Measurements from ENCODE around the gene S1PR4. TPM values are rescaled to one million over a fixed set of nuclear protein-coding genes. Genes with fewer than 3 reads are reported as not detected.

Gene S1PR4, protein sequence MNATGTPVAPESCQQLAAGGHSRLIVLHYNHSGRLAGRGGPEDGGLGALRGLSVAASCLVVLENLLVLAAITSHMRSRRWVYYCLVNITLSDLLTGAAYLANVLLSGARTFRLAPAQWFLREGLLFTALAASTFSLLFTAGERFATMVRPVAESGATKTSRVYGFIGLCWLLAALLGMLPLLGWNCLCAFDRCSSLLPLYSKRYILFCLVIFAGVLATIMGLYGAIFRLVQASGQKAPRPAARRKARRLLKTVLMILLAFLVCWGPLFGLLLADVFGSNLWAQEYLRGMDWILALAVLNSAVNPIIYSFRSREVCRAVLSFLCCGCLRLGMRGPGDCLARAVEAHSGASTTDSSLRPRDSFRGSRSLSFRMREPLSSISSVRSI
- total RNA-seq: not detected in 2 replicates

DNA sequence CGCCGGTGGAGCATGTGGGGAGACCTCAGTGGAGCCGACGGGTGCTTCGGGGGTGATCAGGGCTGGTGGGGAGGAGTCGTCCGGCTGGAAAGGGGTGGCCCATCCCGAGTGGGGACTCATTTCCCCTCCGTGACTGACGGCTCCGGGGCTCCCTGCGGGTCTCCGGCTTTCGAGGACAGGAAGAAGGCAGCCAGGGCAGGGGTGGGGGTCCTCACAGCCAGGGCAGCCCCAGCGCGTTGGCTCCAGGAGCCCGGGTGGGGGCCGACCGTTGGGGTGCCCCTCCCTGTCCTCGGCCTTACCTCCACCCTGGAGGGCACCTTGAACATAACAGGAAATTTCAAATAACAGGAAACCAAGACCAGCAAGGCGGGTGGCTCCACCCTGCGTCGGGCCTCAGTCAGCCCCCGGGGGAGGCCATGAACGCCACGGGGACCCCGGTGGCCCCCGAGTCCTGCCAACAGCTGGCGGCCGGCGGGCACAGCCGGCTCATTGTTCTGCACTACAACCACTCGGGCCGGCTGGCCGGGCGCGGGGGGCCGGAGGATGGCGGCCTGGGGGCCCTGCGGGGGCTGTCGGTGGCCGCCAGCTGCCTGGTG lies at the start of gene S1PR4:
Gene S1PR4 (plus strand): TSS at position 393 of the 596 bp plus-strand sequence. CDS start 24 bp downstream, at position 417.
- no peak for TF ChIP-seq CTCF (conservative IDR thresholded peaks at IDR 0.05; ENCODE audit: low read depth, low read length)
- H3K4me3 ChIP-seq (ENCODE audit: low read depth, low read length): no peak within 1 kb of the TSS
- DNase-seq (ENCODE audit: low read depth): no peak

DNA sequence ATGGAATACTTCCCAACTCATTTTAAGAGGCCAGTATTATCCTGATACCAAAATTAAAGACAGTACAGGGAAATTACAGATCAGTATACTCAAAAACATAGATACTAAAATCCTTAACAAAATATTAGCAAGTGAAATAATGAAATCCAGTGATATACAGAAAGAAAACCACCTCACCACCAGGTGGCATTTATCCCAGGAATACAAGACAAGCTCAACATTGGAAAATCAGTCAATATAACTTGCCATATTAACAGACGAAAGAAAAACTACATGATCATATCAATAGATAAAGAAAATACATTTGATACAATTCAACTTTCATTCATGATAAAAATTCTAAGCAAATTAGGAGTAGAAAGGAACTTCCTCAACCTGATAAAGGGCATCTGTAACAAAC lies 49.5 kb upstream of the S1PR4 start:
- TF ChIP-seq CTCF (conservative IDR thresholded peaks at IDR 0.05; ENCODE audit: low read depth, low read length): peak; percentile 64
- no peak for DNase-seq (ENCODE audit: low read depth)
- no peak overlapping the region for H3K4me3 ChIP-seq (ENCODE audit: low read depth, low read length)

DNA sequence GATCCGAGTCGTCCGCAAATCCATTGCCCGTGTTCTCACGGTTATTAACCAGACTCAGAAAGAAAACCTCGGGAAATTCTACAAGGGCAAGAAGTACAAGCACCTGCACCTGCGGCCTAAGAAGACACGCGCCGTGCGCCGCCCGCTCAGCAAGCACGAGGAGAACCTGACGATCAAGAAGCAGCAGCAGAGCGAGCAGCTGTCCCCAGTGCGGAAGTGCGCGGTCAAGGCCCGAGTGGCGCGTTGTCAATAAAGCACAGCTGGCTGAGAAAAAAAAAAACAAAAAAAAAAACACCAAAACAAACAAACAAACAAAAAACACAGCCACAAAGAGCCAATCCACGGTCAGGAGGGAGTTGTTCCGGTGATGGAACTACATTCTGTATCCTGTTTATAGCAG lies 47.4 kb upstream of the S1PR4 start:
- H3K4me3 ChIP-seq (ENCODE audit: low read depth, low read length): no peak overlapping the region
- TF ChIP-seq CTCF (conservative IDR thresholded peaks at IDR 0.05; ENCODE audit: low read depth, low read length): no peak
- DNase-seq (ENCODE audit: low read depth): no peak

GRCh38 chr19:3132971-3133792 lies 45.4 kb upstream of the S1PR4 start:
- no peak overlapping the region for H3K4me3 ChIP-seq (ENCODE audit: low read depth, low read length)
- TF ChIP-seq CTCF (conservative IDR thresholded peaks at IDR 0.05; ENCODE audit: low read depth, low read length): no peak
- no peak for DNase-seq (ENCODE audit: low read depth)

DNA sequence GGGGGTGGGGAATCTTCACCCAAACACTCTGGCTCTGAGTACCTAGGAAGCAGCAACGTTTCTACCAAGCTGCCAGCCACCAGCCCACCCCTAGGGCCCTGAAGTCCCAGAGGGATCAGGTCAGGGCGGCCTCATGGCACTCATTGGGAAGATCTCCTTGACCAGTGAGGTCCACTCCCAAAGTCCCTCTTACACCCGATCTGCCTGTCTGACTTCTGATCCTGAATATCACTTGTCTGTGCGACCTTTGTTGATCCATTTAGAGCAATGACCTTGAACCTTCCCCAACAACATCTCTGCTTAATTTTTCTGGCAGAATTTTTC lies 44.8 kb upstream of the S1PR4 start:
- TF ChIP-seq CTCF (conservative IDR thresholded peaks at IDR 0.05; ENCODE audit: low read depth, low read length): no peak
- no peak overlapping the region for H3K4me3 ChIP-seq (ENCODE audit: low read depth, low read length)

DNA sequence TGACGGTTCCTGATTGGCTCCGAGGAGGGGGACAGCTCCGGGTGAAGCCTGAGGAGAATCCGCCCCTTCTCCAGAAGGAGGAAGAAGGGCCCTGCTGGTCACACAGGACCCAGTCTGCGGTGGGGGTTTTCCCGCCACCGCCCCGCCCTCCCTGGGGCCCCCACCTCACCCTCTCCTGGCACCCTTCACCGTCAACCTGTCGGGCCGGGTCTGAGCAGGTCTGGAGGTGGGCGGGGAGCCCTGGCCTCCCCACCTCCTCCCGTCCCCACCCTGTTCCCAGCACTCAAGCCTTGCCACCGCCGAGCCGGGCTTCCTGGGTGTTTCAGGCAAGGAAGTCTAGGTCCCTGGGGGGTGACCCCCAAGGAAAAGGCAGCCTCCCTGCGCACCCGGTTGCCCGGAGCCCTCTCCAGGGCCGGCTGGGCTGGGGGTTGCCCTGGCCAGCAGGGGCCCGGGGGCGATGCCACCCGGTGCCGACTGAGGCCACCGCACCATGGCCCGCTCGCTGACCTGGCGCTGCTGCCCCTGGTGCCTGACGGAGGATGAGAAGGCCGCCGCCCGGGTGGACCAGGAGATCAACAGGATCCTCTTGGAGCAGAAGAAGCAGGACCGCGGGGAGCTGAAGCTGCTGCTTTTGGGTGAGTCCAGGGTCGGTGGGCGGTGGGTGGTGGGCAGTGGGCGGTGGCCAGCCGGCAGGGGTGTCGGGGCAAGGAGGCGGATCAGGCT lies 42.4 kb upstream of the S1PR4 start, which contains the start of gene GNA15:
Gene GNA15 (plus strand): TSS at position 73 of the 723 bp plus-strand sequence. CDS start 418 bp downstream, at position 491.
- no peak within 1 kb of the TSS for H3K4me3 ChIP-seq (ENCODE audit: low read depth, low read length)
- TF ChIP-seq CTCF (conservative IDR thresholded peaks at IDR 0.05; ENCODE audit: low read depth, low read length): no peak

More for the DNA sequence above, 44.8 kb upstream of the S1PR4 start:
- no peak for DNase-seq (ENCODE audit: low read depth)

More for the DNA sequence above, 42.4 kb upstream of the S1PR4 start, which contains the start of gene GNA15:
- DNase-seq (ENCODE audit: low read depth): no peak

Measured in epithelial cell of proximal tubule (primary cell).